Skin of body (tissue), 2 donors: ENCODE data around the gene ELP2. TPM values are rescaled to one million over a fixed set of nuclear protein-coding genes. Genes with fewer than 3 reads are reported as not detected.
"Not testable (repeated sequence)": the region's sequence is repeated elsewhere in the genome, so short reads cannot be mapped to it uniquely, and the experiment has no call there.

ENCODE experiments used
- DNase-seq: peaks from one replicate; lab custom pipeline; 2025; lab: John Stamatoyannopoulos, UW
- total RNA-seq: library from RNA; depleted of rRNA; stranded (reverse); fragments of >200 nt; gene quantifications from one replicate; pipeline ENCODE4 v1.2.3, GENCODE V29; 2014

Gene ELP2, protein sequence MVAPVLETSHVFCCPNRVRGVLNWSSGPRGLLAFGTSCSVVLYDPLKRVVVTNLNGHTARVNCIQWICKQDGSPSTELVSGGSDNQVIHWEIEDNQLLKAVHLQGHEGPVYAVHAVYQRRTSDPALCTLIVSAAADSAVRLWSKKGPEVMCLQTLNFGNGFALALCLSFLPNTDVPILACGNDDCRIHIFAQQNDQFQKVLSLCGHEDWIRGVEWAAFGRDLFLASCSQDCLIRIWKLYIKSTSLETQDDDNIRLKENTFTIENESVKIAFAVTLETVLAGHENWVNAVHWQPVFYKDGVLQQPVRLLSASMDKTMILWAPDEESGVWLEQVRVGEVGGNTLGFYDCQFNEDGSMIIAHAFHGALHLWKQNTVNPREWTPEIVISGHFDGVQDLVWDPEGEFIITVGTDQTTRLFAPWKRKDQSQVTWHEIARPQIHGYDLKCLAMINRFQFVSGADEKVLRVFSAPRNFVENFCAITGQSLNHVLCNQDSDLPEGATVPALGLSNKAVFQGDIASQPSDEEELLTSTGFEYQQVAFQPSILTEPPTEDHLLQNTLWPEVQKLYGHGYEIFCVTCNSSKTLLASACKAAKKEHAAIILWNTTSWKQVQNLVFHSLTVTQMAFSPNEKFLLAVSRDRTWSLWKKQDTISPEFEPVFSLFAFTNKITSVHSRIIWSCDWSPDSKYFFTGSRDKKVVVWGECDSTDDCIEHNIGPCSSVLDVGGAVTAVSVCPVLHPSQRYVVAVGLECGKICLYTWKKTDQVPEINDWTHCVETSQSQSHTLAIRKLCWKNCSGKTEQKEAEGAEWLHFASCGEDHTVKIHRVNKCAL
- total RNA-seq: 179 TPM

DNA sequence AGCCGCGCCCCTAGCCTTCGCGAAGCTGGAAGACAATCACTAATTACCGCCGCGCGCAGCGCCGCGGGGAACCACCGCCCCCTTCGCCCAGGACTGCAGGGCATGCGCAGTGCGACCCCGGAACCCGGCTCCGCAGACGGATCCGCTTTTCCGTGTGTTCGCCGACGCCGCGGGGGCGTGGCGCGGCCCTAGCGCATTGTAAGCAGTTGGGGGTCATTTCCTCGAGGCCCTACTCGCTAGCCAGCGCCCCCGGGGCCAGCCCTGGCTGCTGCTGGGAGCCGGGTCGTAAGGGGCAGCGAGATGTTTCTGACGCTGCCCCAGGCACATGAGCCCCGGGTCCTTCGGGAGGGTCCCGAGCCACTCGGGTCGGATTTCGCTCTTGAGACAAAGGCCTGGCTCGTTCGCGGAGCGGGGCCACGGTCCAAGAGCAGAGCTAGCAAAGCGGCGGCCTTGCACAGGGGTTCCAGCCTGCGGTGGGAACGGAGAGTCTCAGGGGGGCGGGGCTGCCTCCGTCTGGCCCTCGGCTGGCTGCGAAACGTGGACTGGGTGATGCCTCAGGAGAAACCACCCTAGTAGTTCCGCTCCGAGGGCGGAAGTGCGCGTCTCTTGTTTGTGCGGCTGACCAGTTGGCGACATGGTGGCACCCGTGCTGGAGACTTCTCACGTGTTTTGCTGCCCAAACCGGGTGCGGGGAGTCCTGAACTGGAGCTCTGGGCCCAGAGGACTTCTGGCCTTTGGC lies at the start of gene ELP2, which contains the start of gene SLC39A6:
Gene ELP2, plus strand, starts transcription at position 600 of the 739 bp plus-strand sequence. Its CDS starts 35 bp downstream, at position 635.
Gene SLC39A6, minus strand, starts transcription at position 41 of the 739 bp plus-strand sequence. CDS start 2,333 bp downstream, outside the sequence.
- peak; percentile 98 for DNase-seq

DNA sequence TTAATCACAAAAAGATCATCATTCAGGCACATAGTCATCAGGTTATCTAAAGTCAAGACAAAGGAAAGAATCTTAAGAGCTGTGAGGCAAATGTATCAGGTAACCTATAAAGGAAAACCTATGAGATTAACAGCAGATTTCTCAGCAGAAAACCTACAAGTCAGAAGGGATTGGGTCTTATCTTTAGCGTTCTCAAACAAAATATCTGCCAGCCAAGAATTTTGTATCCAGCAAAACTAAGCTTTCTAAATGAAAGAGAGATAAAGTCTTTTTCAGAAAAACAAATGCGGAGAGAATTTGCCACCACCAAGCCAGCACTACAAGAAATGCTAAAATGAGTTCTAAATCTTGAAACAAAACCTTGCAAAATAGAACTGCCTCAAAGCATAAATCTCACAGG lies 48.6 kb upstream of the ELP2 start:
- not testable (repeated sequence) for DNase-seq

DNA sequence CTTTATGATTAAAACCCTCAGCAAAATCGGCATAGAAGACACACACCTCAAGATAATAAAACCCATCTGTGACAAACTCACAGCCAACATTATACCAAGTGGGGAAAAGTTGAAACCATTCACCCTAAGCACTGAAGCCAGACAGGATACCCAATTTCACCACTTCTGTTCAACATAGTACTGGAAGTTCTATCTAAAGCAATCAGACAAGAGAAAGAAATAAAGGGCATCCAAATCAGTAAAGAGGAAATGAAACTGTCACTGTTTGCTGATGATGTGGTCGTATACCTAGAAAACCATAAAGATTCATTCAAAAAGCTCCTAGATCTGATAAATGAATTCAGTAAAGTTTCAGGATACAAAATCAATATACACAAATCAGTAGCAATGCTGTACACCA lies 46.0 kb upstream of the ELP2 start:
- no peak for DNase-seq

DNA sequence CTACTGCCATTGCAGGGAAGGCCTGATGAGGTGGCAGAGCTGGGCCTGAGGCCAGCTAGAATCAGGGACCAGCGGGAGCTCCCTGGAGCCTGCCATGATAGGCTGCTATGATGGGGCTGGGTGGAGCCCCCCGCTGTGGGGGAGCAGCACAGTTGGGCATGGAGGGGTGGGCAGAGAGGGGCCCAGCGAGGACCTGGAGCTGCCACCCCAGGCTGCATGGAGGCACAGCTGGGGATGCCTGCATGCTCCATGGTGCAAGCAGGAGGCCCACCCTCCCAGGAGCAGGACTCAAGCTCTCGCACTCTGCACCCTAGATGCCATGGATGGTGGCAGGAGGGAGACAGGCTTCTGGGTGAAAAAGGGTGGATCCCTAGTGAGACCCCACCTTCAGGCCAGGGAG lies 44.5 kb upstream of the ELP2 start:
- DNase-seq: no peak

DNA sequence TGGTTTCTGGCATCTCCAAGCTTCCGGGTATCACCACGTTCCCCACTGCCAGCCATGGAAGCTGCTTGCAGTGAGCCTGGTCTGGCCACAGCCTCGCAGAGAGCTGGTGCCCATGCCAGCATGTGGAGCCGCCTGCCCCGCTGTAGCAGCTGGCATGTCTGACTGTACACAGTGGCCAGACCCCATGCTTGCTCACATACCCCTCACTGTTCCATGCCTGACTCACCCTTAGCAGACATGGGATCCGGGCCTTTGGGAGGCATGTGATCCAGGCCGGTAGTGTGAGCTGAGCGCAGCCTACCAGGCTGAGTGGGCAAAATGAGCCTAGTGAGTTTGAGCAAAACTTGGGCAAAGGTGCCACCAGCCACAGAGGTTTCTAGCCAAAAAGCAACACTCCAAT lies 43.5 kb upstream of the ELP2 start:
- DNase-seq: no peak

DNA sequence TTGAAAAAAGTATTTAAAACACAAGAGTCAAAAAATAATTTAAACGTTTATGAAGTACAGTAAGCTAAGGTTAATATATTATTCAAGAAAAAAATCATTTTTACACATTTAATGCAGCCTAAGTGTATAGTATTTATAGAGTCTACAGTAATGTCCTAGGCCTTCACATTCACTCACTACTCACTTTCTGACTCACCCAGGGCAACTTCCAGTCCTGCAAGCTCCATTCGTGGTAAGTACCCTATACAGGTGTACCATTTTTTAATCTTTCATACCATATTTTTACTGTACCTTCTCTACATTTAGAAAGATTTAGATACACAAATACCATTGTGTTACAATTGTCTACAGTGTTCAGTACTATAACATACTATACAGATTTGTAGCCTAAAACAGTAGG lies 41.4 kb upstream of the ELP2 start:
- no peak for DNase-seq

DNA sequence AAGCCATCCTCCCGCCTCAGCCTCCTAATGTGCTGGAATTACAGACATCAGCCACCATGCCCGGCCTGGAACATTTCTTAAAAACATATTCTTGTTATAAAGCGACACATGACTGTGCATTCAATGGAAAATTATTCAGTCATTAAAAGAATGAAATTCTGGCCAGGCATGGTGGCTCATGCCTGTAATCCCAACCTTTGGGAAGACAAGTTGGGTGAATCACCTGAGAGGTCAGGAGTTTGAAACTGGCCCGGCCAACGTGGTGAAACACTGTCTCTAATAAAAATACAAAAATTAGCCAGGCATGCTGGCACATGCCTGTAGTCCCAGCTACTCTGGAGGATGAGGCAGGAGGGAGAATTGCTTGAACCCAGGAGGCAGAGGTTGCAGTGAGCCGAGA lies 40.7 kb upstream of the ELP2 start:
- no peak for DNase-seq

DNA sequence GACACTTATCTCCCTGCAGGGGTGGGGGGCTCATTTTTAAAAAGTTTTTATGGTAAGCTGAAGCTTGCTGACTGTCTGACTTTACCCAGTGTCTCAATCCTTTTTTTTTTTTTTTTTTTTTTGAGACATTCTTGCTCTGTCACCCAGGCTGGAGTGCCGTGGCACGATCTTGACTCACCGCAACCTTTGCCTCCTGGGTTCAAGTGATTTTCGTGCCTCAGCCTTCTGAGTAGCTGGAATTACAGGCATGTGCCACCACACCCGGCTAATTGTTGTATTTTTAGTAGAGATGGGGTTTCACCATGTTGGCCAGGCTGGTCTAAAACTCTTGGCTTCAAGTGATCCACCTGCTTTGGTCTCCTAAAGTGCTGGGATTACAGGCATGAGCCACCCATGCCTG lies 37.6 kb upstream of the ELP2 start:
- not testable (repeated sequence) for DNase-seq

DNA sequence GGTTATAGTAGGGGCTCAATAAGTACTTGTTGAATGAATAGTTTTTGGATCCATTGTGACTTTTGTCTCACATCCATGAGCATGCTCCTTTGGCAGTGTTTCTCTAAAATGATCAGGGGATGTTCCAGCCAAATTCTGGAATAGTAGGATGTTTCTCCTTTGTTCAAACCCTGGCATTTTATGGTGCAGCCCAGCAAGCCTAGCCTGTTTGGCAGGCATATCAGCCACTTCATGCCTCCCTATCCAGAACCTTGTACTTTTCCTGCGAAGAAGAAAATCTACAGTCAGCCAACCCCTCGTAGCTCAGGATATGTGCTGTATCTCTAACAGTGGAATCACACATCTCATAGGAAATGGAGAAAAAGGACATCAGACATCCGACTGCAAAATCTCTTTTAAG lies 35.3 kb upstream of the ELP2 start:
- no peak for DNase-seq

DNA sequence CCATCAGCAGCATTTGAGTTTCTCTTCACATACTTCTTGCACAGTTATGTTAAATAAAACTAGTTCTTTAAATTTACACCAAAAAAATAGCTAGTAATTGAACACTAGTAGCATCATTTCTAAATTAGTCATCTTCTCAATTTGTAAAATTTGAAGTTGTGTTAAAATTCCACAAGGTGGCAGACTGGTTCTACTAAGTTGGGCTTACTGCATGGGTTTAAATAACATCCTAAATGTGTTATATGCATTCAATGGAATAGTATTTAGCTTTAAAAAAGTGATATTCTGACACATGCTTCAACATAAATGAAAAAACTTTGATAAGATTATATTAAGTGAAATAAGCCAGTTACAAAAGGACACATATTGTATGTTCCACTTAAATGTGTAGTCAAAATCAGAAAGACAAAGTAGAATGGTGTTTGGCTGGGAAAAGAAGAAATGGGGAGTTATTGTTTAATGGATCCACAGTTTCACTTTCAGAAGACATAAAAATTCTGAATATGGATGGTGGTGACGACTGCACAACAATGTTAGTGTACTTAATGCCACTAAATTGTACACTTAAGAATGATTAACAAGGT lies 33.7 kb upstream of the ELP2 start:
- no peak for DNase-seq

DNA sequence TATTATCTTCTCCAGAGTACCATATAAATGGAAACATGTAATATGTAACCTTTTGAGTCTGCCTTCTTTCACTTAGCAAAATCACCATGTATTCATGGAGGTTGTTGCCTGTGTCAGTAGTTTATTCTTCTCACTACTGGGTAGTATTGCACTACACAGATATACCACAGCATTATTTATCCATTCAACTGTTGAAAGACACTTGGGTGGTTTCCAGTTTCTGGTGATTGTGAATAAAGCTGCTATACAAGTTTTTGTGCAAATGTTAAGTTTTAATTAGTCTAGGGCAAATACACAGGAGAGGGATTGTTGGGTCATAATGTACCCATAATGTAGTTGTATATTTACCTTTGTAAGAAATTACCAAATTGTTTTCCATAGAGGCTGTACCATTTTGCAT lies 32.7 kb upstream of the ELP2 start:
- DNase-seq: no peak

DNA sequence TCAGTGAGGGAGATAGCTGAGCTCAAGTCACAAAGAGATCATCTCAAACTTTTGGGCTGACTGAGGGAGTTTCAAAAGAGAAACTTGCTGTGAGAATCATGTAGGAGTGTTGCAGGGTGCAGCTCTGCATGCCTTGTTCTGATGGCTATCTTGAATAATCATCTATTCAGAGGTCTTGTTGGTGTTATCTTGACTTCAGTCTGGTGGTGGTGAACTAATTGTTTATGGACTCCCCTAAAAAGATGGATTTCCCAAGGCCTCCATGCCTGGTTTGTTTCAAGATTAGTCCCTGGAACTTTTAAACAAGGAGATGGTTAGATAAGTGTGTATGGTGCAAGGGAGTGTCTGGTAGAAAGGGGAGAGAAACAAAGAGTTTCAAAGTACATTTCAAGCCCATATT lies 30.4 kb upstream of the ELP2 start:
- DNase-seq: no peak

DNA sequence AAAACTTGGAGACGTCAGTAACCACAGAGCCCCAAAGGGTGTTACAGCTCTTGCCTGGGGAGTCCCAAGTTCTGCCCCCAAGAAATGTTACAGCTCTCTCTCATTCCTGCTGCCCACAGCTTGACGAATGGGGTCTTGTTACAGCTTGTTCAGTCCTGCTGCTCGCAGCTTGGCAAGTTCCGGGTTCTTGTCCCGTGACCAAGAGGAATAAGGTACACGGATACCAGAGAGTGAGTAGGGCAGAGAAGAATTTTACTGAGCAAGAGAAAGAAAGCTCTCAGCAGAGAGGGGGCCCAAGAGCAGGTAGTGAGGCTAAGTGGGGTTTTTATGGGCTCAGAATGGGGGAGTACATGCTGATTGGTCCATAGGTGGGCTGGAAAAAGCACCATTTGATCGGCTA lies 27.8 kb upstream of the ELP2 start:
- no peak for DNase-seq

DNA sequence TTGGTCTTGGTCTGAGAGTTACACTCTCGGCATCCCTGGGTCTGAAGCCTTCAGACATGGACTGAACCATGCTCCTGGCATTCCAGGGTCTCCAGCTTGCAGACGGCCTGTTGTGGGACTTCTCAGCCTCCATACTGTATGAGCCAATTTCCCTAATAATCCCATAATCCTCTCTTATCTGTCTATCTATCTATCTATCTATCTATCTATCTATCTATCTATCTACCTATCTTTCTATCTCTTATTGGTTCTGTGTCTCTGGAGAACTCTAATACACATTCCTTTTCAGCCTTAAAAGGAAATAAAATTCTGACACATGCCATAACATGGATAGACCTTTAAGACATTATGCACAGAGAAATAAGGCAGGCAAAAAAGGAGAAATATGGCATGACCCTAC lies 24.9 kb upstream of the ELP2 start:
- no peak for DNase-seq

DNA sequence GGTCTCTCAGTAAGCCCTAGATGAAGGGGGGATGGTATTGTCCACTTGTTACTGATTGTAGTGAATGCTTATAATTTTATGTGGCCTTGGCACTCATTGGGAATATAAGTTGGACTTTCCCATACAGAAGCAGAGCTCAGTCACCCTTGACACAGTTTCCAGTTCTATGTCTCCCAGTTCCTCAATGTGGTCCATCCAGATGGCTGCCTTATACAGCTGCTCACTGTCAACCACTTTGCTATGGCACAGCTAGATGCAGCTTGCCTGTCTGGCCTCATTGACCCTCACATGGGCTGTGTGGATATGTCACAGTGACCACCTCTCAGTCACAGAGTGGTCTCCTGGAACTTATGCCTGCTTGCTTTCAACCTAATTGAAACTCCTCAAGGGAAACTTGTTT lies 22.2 kb upstream of the ELP2 start:
- DNase-seq: no peak

DNA sequence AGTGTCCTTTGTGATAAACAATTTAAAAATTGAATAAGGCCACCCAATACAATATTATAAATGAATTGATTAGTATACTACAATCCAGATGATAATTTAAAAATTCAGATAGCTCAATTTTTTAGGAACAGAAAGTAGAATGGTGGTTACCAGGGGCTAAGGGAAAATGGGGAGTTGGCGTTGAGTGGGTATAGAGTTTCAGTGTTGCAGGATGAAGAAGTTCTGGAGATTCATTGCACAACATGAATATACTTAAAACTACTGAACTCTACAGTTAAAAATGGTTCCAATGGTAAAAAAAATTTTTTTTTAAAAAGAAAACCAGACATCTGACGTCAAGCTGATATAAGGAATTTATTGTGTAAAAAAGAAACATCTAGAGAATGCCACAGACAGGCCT lies 21.5 kb upstream of the ELP2 start:
- DNase-seq: no peak

DNA sequence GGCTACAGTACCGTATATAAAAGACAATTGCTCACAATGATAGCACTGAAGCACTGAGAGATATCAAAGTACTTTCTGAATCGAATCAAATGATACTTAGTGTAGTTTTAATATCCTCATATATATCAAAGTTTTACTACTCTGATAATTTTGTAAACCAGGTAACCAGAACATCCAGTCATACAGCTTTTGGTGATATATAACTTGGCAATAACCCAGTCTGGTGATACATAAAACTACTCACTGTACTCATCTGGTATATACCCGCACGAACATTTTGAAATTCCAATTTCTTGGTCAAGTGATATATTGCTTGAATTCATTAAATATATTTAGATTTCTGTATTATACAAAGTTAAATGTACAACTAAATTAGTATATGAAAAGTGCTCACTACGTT lies 21.1 kb upstream of the ELP2 start:
- no peak for DNase-seq

DNA sequence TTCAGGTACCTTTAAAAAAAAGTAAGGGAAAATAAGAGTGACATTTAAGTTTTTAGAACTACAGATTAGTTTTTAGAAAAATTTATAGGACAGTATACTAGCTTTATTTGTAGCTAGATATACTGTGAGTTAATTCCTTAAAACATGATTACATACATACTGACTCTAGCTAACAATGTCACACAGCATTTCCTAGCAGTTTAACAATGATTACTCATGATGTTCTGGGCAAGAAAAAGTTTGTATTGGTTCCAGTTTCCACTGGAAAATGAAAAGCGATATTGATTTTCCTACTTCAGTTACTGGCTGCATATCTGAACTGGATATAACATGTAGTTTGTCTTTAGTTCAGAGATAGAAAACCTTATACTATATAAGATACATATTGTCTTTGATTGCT lies 20.0 kb upstream of the ELP2 start:
- DNase-seq: no peak

DNA sequence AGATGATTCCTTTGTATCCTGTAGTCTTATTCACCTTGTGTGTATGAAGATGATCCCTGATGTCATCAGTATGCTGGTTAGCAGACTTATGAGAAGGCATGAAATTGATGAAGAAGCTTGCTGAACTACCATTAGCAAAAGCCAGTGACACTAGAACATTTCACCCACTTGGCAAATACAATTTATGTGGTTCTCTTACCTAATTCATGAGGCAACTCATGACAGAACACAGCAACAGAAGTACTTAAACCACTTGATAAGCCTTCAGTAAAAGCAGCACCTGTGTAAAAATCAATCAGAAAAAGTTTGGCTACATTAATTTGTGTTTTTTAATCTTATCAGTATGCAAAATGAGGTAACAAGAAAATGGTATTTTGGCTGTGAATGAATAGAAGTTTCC lies 17.4 kb upstream of the ELP2 start:
- DNase-seq: no peak

DNA sequence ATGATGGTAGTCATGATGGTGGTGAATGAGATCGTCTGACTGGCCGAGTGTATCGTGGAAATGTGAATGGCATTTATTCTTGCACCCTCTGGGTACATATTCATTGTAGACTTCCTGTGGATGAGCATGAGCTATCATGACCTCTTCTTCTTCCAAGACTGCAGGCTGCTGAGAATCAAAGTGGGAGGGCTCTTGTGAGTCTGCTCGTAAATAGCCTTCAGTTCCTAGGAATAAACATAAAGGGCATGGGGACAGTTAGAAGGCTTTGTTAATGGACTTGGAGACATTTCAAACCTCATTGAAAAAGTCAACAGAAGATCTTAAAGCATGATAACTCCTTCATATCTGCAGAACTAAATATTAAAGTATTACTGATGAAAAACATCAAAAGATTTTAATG lies 15.4 kb upstream of the ELP2 start:
- DNase-seq: no peak

DNA sequence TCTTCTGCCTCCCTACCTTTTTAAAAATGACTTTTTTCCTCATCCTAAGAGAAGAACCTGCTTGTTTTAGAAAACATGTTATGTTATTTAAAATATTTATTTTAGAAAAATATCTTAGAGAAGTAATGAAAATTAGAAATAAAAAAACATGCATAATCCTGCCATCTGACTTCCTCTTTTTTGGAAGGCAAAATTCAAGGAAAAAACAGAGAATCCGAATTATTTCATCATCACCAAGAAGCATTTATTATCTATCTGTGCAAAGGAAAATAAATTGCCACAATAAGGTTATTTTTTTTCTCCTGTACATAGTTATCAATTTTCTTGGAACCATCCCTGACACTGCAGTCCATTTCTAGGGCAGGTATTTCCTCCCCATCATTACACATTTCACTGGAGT lies 15.0 kb upstream of the ELP2 start:
- no peak for DNase-seq

DNA sequence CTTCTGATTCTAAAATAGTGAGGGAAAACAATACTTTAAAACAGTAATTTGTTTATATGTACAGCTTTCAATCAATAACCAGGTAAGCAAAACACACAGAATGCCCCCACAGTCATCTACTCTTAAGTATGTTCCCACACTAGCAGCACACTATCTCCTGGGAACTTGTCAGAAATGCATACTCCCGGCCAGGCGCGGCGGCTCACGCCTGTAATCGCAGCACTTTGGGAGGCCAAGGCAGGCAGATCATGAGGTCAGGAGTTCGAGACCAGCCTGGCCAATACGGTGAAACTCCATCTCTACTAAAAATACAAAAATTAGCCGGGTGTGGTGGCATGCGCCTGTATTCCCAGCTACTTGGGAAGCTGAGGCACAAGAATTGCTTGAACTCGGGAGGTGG lies 12.9 kb upstream of the ELP2 start:
- DNase-seq: not testable (repeated sequence)
